SJSA1 (cell line): Measurements from ENCODE around the gene PCNA. TPM values are rescaled to one million over a fixed set of nuclear protein-coding genes. Genes with fewer than 3 reads are reported as not detected.
A peak's percentile ranks its signal among the peaks of the same experiment; 100 is the strongest.

Experiments
- DNase-seq, 2 experiments: peaks; one replicate each; pipeline ENCODE4 v3.0.0-alpha.2; 2015 to 2020; ENCODE audit warnings: low spot score in 2 of 2, low read depth in 1 of 2
- H3K27ac ChIP-seq: fragments of 250-450 bp; sonication (Bioruptor Pico); 2 replicates; pipeline ENCODE4 v1.5.1; 2020; ENCODE audit warnings: mild to moderate bottlenecking, moderate library complexity
- H3K27me3 ChIP-seq: fragments of 250-450 bp; sonication (Bioruptor Pico); replicated peaks from 2 replicates; pipeline ENCODE4 v1.5.1; 2020; ENCODE audit warnings: mild to moderate bottlenecking, moderate library complexity
- H3K36me3 ChIP-seq: fragments of 250-450 bp; sonication (Bioruptor Pico); 2 replicates; pipeline ENCODE4 v1.5.1; 2020; ENCODE audit warnings: mild to moderate bottlenecking
- H3K4me1 ChIP-seq: fragments of 250-450 bp; sonication (Bioruptor Pico); replicated peaks from 2 replicates; pipeline ENCODE4 v1.6.1; 2021; ENCODE audit warnings: mild to moderate bottlenecking
- H3K4me3 ChIP-seq: fragments of 250-450 bp; sonication (Bioruptor Pico); 2 replicates; pipeline ENCODE4 v1.5.1; 2020; ENCODE audit warnings: mild to moderate bottlenecking
- H3K9me3 ChIP-seq: fragments of 250-450 bp; sonication (Bioruptor Pico); replicated peaks from 2 replicates; pipeline ENCODE4 v1.5.1; 2020; ENCODE audit warnings: mild to moderate bottlenecking
- total RNA-seq: library from RNA; depleted of rRNA; stranded (reverse); fragments of >200 nt; shearing (Covaris generic); gene quantifications from 2 replicates; pipeline ENCODE4 v1.2.3, GENCODE V29; 2014

The PCNA gene
- total RNA-seq, 1 experiment from 2014 or later, result 391 TPM

DNA sequence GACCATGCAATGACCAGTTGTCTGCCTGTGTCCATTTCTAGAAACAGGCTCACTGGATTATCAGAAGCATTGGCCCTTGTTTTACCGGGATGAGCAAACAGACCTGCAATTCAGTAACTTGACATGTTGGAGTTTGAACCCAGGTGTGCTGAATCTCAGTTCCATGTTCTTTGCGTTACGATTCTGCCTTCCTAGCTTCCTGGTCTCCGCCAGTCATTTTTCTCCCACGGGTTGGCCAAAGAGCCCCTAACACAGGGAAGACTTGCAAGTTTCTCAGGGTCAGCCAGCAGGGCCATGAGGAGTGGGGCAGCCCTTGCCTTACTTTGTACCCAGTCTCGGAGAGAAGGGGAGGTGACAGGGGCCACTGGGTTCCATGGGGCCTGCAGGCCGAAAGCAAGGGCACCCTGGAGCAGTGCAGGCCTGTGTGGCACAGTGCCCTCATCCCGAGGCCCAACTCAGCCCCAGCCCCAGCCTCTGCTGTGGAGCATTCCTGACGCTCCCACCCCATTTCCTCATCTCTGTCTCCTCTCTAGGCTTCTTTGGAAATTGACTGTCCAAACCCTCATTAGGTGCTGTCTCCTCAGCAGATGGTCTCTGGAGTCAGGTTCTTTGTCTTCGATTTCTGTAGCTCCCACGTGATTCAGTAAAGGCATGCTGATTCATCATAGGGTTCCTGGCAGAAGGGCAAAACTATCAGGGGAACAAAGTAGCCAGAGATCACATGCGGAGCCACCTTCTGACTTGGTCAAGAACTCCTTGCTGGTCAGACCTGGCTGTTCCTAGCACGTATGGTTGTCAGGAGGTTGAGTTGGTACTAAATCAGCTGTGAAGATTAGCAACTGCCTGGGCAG, 30.7 kb upstream of the PCNA start:
- Histone ChIP-seq H3K9me3 (no peaks in the 10 kb centered on the region), H3K27me3 (no peaks in the 10 kb centered on the region), H3K4me3 (no peak overlapping the region), H3K27ac (no peak overlapping the region), H3K4me1 (peaks cover 19% of the 10 kb centered on the region), H3K36me3 (peaks cover 5% of the 10 kb centered on the region; the same call in 1 of the 2 replicates)
- DNase-seq, result no peak

DNA sequence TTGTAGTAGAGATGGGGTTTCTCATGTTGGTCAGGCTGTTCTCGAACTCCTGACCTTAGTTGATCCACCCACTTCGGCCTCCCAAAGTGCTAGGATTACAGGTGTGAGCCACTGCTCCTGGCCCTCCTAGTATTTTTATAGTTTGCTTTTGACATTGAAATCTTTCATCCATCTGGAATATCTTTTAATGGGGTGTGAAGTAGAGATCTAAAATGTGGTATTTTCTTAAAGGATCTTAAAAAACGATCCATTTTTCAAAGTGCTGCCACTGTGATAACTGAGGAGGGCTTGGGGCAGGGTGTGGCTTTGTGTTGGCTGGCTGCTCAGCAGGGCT, 30.1 kb upstream of the PCNA start:
- H3K36me3 ChIP-seq, result peaks cover 5% of the 10 kb centered on the region; the same call in 1 of the 2 replicates
- no peak for DNase-seq
- peaks cover 19% of the 10 kb centered on the region for H3K4me1 ChIP-seq
- H3K9me3 ChIP-seq, result no peaks in the 10 kb centered on the region
- H3K27me3 ChIP-seq, result no peaks in the 10 kb centered on the region
- H3K27ac ChIP-seq, result no peak overlapping the region
- no peak overlapping the region for H3K4me3 ChIP-seq

DNA sequence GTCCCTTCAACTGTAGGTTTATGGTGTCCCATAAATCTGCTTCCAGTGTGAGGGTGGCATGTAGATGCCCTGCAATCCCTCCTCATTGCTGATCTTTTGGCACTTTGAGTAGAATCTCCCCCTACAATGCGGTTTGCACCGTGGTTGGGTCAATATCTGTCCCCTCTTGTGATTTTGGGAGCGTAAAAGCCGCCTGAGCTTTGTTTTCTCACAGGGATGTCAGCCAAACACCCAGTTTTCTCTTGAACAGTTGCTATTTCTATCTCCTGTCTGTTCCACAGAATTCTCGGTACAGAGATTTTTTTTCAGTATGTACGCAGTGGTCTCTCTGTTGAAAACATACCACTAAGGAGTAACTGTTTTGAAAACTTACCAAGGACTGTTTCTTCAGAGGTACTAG, 28.8 kb upstream of the PCNA start:
- Histone ChIP-seq H3K36me3 (peaks cover 5% of the 10 kb centered on the region; the same call in 1 of the 2 replicates), H3K4me3 (no peak overlapping the region)

DNA sequence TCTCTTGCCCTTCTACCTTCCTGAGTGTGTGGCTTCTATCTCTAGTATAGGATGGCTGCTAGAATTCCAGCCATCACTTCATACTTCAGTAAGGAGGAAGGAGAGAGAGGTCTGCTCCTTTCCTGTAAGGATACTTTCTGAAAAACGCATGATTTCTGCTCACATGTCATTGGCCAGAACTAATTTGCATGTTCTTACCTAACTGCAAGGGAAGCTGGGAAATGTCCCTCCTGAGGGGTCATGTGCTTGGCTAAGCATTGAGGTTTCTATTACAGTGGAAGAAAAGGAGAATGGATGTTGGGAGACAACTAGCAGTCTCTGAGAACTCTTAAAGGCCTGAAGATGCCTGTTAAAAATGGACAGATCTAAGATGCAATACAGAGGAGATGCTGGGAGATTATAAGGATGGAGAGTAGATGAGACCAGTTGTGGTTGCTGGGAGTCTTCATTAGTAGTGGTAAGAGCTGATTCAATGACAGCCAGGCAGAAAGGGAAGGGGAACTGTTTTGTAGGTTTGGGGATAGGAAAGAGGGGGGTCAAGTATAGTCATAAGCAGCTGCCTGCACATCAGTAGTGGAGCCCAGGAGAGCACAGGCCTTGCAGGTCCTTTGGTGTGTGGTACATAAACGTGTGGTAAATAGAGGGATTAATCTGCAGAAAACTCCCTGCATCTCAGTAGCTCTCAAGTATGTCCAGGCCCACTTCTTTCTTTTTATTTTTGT, 27.3 kb upstream of the PCNA start:
- no peak for DNase-seq

More for the DNA sequence above, 28.8 kb upstream of the PCNA start:
- H3K4me1 ChIP-seq, result peaks cover 13% of the 10 kb centered on the region
- no peak for DNase-seq
- no peak overlapping the region for H3K27ac ChIP-seq
- no peaks in the 10 kb centered on the region for H3K27me3 ChIP-seq
- H3K9me3 ChIP-seq, result no peaks in the 10 kb centered on the region

DNA sequence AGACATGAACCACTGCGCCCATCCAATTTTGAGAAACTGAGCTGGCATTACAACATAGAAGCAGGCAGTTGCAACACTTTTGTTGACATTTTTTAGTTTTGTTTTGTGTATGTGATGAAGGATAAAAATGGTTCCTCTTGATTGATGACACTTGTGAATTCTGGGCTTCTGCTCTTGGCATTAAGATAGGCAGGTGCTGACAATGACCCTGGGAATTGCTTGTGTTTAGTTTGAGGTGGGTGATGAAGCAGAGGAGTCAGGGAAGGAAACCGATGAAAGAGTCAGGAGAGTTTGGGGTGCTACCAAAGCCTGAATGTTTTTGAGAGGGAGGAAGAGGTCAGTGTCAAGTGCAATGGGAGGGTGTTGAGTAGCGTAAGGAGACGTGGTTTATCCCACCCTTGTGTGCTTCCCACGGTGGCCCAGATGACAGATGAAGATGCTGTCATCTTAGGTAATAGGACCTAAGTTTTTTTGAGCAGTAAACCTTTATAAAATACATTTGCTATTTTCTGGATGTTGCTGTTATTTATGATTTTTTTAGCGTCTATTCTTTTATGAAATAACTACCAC, 26.4 kb upstream of the PCNA start:
- Histone ChIP-seq H3K36me3 (peaks cover 5% of the 10 kb centered on the region; the same call in 1 of the 2 replicates), H3K27ac (no peak overlapping the region), H3K4me3 (no peak overlapping the region), H3K4me1 (peaks cover 8% of the 10 kb centered on the region), H3K9me3 (no peaks in the 10 kb centered on the region), H3K27me3 (no peaks in the 10 kb centered on the region)
- no peak for DNase-seq

More for the DNA sequence above, 27.3 kb upstream of the PCNA start:
- Histone ChIP-seq H3K27ac (no peak overlapping the region), H3K9me3 (no peaks in the 10 kb centered on the region), H3K4me1 (peaks cover 8% of the 10 kb centered on the region), H3K4me3 (no peak overlapping the region), H3K36me3 (peaks cover 5% of the 10 kb centered on the region; the same call in 1 of the 2 replicates), H3K27me3 (no peaks in the 10 kb centered on the region)

DNA sequence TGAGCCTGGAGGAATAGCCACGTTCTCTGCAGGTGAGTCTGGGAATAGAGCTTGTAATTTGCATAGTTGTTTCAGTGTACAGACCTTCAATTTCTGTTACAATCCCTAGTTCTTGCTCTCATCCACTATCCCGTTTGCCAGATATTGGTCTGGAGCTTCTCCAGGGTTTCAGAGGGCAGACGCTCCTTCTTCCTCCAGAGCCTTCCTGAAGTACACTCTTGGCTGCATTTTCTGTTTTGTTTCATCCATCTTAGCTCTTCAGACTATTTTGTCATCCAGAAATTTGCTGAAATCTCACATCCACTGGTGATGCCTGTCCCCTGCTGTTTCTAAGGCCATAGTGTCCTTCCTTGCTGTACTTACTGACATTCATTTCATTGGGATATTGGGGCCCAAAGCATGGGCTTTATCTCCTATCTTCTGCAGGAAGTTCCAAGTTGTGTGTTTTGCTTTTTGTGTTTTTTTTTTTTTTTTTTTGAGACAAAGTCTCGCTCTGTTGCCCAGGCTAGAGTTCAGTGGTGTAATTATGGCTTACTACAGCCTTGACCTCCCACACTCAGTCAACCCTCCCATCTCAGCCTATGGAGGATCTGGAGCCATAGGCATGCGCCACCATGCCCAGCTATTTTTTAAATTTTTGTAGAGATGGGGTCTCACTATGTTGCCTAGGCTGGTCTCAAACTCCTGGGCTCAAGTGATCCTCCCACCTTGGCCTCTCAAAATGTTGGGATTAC, 25.8 kb upstream of the PCNA start:
- DNase-seq, result no peak
- H3K27me3 ChIP-seq, result no peaks in the 10 kb centered on the region
- H3K4me1 ChIP-seq, result peaks cover 4% of the 10 kb centered on the region
- no peaks in the 10 kb centered on the region for H3K9me3 ChIP-seq
- peaks cover 3% of the 10 kb centered on the region; the same call in 1 of the 2 replicates for H3K36me3 ChIP-seq
- no peak overlapping the region for H3K27ac ChIP-seq
- no peak overlapping the region for H3K4me3 ChIP-seq

DNA sequence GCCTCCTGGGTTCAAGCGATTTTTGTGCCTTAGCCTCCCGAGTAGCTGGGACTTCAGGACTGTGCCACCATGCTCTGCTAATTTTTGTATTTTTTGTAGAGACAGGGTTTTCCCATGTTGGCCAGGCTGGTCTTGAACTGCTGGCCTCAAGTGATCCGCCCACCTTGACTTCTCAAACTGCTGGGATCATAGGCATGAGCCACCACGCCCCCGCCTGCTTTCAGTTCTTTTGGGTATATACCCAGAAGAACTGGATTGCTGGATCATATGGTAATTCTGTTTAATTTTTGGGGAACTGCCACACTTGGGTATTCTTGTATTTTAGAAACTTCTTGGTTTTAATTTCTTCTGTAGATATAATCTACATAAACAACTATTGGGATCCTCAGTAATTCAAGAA, 24.1 kb upstream of the PCNA start:
- Histone ChIP-seq H3K9me3 (no peaks in the 10 kb centered on the region), H3K4me1 (no peaks in the 10 kb centered on the region), H3K27me3 (no peaks in the 10 kb centered on the region), H3K4me3 (no peak overlapping the region), H3K27ac (no peak overlapping the region), H3K36me3 (no peaks in the 10 kb centered on the region)
- no peak for DNase-seq

DNA sequence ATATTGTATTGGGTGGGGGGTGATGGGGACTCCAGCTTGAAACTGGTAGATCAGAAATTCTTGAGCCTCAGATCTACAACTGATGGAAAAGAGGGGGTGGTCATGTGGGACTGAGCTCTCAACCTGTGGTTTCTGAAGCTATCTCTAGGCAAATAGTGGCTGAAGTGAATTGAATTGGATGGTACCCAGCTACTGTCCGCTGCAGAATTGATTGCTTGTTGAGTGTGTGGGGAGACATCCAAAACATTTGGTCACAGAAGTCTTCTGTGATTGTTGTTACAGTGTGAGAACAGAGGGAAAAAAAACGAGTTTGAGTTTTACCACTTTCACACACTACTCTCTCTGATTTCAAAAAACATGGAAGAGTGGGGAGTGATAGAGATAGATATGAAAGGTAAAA, 21.9 kb upstream of the PCNA start:
- Histone ChIP-seq H3K9me3 (no peaks in the 10 kb centered on the region), H3K27me3 (no peaks in the 10 kb centered on the region), H3K36me3 (no peaks in the 10 kb centered on the region; the same call in 1 of the 2 replicates), H3K4me1 (no peaks in the 10 kb centered on the region), H3K4me3 (no peak overlapping the region), H3K27ac (no peak overlapping the region)
- no peak for DNase-seq

DNA sequence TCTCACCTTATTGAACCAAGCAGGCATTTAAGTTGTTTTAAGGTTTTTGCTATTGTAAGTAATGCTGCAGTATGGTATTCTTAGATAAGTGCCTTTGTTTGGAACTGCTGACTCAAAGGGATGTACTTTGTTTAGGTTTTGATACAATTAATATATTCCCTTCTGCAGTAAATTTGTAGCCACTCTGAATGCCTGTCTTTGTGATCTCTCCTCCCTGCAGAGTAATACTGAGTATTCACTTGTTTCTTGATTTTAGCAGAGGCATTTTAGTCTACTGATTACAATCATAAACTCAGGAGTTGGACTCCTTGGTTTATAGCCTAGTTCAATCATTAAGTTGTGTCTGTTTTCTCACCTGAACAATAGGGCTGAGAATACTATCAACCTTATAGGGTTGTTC, 20.4 kb upstream of the PCNA start:
- H3K4me3 ChIP-seq, result no peak overlapping the region
- H3K4me1 ChIP-seq, result peaks cover 11% of the 10 kb centered on the region
- H3K27me3 ChIP-seq, result no peaks in the 10 kb centered on the region
- DNase-seq, result no peak
- H3K36me3 ChIP-seq, result no peaks in the 10 kb centered on the region; the same call in 1 of the 2 replicates
- no peak overlapping the region for H3K27ac ChIP-seq
- no peaks in the 10 kb centered on the region for H3K9me3 ChIP-seq

DNA sequence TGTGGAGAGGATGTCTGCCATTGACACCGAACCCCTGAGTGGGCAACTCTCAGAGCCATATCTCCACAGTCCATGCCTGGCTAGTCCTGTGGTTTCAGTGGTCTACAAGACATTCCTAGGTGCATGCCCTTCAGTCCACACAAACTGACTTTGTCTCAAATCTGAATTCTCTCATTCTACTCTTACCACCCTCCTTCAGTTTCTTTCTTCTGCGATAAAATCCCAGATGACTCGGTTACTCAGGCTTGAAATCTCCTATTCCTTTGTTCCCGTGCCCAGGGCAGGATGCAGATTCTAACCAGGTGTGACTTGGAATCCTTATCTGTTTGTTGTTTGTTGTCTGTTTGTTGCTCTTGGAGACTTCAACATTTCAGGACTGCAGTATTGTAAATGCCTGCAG, 16.3 kb upstream of the PCNA start:
- peaks cover 16% of the 10 kb centered on the region for H3K4me1 ChIP-seq
- peak in 1 of 2 experiments; percentile 14 for DNase-seq
- H3K9me3 ChIP-seq, result no peaks in the 10 kb centered on the region
- H3K27ac ChIP-seq, result peak overlapping the region; percentile 12; the same call in 1 of the 2 replicates
- H3K36me3 ChIP-seq, result no peaks in the 10 kb centered on the region; the same call in 1 of the 2 replicates
- no peaks in the 10 kb centered on the region for H3K27me3 ChIP-seq
- H3K4me3 ChIP-seq, result no peak overlapping the region

DNA sequence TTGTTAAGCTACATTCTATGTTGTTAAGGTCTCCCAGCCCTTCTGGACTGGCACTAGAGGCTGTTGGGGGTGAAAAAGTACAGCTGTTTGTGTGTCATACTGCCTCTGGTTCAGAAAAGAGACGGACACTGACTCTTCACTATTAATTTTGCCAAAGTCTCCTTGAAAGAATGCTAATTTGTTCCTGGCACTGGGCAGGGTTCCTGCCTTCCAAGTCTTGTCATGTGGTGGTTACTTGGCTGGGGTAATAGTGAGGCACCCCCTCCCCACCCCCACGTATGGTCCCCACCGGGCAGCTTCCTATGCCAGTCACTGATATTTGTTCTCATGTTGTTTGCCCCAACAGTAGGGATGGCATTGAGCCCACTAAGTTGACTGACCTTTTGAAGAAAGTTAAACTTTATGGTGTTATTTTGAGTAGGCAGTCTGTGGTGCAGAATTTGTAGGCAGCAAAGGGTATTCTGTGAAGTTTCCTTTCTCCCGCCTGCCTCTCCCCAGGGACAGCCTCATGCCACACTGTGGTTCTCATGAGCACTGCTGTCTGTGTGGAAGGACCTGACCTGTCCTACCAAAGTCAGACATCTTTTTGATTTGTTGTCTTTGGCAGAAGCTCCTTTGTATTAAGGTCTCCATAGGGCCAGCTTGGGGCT, 15.7 kb upstream of the PCNA start:
- Histone ChIP-seq H3K27me3 (no peaks in the 10 kb centered on the region), H3K4me3 (no peak overlapping the region), H3K9me3 (no peaks in the 10 kb centered on the region), H3K4me1 (peaks cover 21% of the 10 kb centered on the region), H3K27ac (no peak overlapping the region), H3K36me3 (no peaks in the 10 kb centered on the region; the same call in none of the 2 replicates)
- no peak for DNase-seq

DNA sequence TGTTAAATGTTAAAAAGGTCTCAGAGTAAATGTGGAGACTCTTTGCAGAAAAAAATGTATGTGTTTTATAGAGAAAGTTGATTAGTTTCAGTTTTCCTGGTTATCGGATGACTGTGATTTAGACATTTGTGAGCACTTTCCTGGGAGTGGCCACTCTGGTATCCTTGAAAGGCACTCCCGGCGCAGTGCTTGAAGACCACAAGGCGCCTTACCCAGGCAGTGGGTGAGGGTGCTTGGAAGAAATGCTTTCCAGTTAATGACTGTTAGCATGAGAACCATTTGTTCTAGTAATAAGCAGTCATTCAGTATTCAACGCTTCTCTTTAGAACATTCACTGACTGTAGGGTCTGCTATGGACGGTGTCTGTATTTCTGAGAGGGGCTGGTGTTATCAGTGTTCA, 14.2 kb upstream of the PCNA start:
- H3K4me1 ChIP-seq, result peaks cover 26% of the 10 kb centered on the region
- no peaks in the 10 kb centered on the region for H3K9me3 ChIP-seq
- DNase-seq, result no peak
- H3K27ac ChIP-seq, result no peak overlapping the region
- no peaks in the 10 kb centered on the region for H3K27me3 ChIP-seq
- H3K4me3 ChIP-seq, result no peak overlapping the region
- H3K36me3 ChIP-seq, result peaks cover under 1% of the 10 kb centered on the region

DNA sequence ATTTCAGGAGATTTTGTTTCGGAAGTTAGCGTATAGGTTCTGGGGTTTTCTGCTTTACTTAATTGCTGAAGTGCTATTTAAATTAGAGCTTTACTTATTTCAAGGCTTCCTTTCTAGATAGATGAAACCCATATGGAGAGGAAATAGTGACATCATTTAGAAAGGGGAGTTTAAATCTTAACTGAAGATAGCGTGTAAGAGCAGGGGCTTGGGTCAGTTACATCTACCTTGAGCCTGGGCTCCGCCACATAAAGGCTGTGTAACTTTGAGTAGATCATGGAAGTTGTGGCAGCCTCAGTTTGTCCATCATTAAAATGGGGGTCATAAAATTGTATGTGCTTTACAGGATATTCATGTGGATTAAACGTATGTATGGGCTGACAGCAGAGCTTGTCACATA, 11.7 kb upstream of the PCNA start:
- Histone ChIP-seq H3K4me1 (peaks cover 34% of the 10 kb centered on the region), H3K27ac (peak overlapping the region; percentile 63), H3K36me3 (peaks cover 13% of the 10 kb centered on the region), H3K9me3 (no peaks in the 10 kb centered on the region), H3K27me3 (no peaks in the 10 kb centered on the region), H3K4me3 (no peak overlapping the region)
- DNase-seq, result no peak
